NCI-H1092 (cell line): ENCODE data around the gene ADGRB3.

Experiments
- DNase-seq: peaks from one replicate; lab custom pipeline; 2025; lab: John Stamatoyannopoulos, UW

The ADGRB3 gene

GRCh38 chr6:69338431-69339162 is 703.5 kb downstream of the ADGRB3 start:
- no peak for DNase-seq

DNA sequence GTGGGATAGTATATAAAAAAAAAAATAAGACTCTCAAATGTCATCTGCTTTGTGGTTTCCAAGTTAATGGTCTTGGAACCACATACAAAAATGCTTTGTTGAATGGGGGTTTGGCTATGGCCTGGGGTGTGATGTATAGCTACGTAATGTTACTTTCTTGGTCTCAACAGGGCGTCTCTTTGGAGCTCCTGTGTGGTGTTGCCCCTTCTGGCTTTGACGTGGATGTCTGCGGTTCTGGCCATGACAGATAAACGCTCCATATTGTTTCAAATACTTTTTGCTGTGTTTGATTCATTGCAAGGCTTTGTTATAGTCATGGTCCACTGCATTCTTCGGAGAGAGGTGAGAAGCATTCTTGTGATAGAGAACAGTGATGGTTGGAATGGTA is 704.1 kb downstream of the ADGRB3 start:
- DNase-seq = no peak

- no peak for DNase-seq
Observed at GRCh38 chr6:69340196-69340595, 705.1 kb downstream of the ADGRB3 start.

GRCh38 chr6:69343851-69344250 is 708.8 kb downstream of the ADGRB3 start:
- no peak for DNase-seq

DNA sequence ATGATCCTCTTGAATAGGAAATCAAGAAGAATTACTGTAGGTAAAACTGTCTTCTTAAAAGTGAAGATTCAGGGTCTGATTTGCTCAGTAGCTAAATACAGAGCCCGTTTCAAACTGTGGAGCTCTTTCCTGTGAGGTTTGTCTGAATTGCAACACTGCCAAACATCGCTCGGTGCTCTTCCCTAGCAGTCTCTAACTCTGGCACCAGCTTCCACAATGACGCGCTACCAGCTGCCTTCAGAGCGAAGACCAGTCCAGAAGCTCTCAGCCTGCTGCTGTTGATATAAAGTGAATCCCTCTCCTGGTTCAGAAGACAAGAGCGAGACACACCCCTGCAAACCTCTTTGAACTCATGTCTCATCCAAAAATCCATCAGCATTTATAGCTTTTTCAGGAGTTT is 714.7 kb downstream of the ADGRB3 start:
- DNase-seq = no peak

DNA sequence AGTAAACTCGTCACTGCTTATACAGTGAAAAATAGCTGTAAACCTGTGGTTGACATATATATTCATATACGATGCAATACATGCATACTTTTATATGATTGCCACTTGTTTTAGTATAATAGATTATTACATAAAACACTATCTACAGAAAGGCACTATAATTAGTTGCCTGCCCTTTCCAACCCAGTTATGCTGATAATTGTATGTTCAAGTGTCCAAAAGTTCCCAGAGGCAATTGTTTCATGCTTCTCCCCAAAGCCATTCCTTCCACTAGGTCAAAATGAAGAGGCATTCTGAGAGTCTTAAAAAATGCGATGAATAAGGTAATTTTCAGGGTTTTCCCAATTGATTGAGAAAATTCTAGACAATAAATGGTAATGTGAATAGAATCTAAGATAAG is 727.1 kb downstream of the ADGRB3 start:
- DNase-seq = no peak

DNA sequence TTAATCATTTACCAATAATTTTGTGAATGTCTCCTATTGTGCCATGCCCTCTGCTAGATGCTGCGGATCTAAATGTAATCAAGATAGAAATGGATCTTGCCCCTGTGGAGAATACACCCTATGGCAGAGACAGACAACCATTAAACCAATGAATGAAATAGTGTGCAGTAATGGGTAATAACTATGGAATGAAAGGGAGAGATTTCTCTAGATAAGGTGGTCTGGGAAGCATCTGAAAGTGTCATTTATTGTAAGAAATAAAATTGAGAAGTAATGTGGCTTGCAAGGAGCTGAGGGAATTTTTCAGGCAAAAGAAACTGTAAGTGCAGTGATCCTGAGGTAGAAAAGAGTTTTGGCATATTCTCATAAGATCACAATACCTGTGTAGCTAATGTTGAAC is 731.7 kb downstream of the ADGRB3 start:
- DNase-seq = no peak

- no peak for DNase-seq
Observed at GRCh38 chr6:69368613-69369012, 733.5 kb downstream of the ADGRB3 start.

GRCh38 chr6:69370763-69371162 is 735.7 kb downstream of the ADGRB3 start:
- DNase-seq = no peak

DNA sequence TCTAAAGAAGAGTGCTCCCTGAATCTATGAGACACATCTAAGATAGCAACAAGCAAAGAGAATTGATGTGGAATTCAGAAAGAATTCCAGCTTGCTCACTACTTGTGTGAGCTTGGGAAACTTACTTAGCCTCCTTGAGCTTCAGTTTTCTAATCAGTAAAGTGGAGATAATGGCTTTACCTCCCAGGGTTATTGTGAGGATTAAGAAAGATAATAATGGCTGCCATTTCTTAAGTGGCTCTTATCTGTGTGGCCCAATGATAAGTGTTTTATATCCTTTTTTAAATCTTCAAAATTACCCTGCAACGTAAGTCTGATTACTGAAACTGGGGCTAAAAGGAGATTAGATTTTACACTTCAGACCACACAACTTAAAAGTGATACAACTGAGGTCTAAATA is 743.2 kb downstream of the ADGRB3 start:
- DNase-seq = no peak

DNA sequence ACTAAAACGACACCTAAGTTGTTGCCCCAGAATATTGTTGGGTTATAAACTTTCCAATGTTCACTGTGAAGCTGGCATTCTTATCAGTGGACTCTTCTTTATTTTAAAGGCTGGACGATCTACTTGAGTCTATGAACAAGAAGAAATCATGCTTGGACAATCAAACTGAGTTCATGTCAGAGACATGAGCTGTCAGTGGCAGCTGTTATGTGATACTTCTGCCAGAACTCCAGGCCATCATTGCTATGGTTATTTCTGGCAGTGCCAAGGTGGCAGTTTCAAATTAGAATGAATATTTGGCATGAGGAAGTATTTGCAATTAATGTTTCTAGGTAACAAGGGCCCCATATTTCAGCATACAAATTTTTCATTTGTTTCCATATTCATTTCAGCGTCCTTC is 744.4 kb downstream of the ADGRB3 start:
- DNase-seq = no peak

GRCh38 chr6:69383627-69384026 is 748.5 kb downstream of the ADGRB3 start:
- DNase-seq = no peak

- no peak for DNase-seq
Observed at GRCh38 chr6:69386426-69386825, 751.3 kb downstream of the ADGRB3 start.

DNA sequence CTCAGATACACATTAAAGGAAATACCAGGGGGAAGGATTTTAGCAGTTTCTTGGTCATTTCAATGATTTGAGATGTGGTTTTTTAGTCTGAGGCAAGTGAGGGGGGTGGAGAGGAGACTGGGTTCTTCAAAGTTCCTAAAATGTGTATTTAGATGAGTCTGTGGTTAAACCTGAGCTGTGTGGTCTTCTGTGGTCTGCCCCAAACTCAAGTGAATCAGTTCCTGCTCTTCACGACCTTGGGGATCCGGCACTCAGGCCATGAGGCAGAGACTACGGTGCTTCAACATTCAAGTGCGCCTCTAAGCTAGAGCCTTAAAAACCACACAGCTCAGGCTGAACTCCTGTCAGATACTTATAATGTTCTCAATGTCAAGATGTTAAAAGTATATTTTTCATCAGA is 755.0 kb downstream of the ADGRB3 start:
- DNase-seq = no peak

- no peak for DNase-seq
Observed at GRCh38 chr6:69391106-69391505, 756.0 kb downstream of the ADGRB3 start.

DNA sequence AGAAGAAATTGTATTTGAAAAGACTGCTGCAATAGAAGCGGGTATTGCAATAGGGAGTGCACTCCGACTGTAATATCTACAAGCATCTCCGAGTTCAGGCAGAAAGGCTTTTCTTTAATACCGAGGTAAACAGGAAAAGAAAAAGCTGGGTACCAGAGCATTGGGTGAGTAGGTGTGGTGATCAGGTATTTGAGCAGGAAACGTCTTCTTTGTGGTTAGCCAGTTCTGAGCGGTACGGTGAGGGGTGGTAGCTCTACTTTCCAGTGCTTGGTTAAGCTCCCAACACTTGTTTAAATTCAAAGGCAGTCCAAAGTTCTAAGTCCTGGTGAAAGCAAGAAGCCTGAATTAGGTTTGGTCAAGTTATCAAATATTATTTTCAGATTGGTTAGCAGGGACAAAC is 757.7 kb downstream of the ADGRB3 start:
- no peak for DNase-seq

GRCh38 chr6:69398311-69398710 is 763.2 kb downstream of the ADGRB3 start:
- no peak for DNase-seq

DNA sequence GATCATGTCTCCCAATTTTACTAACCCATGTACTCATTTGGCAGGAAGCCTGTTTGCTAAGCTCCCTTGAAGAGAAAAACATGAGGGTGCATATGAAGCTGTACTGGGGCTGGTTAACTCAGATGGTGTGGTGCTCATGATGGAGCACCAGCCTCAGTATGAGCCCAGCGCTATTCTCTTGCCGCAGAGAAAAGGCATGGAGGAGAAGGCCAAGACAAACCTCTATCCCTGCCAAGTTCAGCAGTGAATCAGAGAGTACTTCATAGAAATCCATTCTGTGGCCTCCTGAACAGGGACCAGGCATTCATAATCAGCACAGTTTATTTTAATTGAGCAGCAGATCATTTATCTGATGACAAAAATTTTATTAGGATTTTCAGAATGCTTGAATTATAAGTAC is 763.6 kb downstream of the ADGRB3 start:
- DNase-seq = no peak

DNA sequence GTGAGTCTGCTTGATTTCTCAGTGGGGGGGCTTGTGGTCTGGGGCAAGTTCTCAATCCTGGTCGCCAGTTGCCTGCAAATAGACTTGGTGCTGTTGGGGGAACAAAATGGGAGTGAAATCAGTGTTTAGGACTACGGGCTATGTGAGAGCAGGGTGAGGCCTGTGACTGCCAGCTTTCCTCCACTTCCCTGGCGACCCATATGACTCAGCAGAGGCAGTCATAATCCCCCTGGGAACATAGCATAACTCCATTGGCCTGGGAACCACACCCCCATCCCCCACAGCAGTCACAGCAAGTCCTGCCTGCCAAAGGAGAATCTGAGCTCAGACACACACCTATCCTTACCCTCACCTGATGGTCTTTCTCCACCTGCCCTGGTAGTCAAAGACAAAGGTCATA is 773.8 kb downstream of the ADGRB3 start:
- DNase-seq = no peak

GRCh38 chr6:69416776-69417175 is 781.7 kb downstream of the ADGRB3 start:
- peak; percentile 32 for DNase-seq

DNA sequence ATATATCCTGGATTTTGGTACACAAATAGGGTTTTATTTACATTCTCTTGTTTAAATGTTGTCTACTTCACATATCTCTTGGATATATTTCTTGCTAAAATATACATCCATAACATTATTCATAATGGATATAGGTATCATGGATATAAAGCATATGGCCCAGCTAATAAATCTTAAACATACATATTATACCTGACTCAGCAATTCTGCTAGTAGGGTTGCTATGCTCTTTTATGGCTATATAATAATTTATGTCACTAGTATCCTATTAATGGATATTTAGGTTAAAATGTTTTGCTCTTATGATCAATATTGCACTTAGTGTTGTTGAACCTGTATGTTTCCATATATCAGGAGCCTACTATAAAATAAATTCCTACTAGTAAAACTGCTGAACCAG is 786.2 kb downstream of the ADGRB3 start:
- DNase-seq = no peak

- DNase-seq = no peak
Observed at GRCh38 chr6:69422020-69422419, 786.9 kb downstream of the ADGRB3 start.

DNA sequence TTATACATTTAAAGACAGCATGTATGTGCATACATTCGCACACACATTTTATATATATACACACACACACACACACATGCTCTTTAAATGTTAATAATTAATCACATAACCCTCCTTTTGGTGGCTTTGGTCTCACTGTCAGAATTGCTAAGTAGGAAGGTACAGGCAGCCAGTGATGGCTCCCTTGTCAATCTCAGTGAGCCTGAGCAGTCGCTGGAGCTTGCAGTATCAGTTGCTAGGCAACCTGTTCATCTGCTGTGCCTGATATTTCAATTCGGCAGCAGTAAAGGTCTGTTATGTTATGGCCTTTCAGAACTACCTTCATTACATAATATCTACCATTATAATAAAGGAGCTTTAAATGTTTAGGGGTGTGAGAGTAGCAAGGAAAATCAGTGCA is 787.4 kb downstream of the ADGRB3 start:
- DNase-seq = no peak

GRCh38 chr6:69423785-69424184 is 788.7 kb downstream of the ADGRB3 start:
- DNase-seq = no peak

DNA sequence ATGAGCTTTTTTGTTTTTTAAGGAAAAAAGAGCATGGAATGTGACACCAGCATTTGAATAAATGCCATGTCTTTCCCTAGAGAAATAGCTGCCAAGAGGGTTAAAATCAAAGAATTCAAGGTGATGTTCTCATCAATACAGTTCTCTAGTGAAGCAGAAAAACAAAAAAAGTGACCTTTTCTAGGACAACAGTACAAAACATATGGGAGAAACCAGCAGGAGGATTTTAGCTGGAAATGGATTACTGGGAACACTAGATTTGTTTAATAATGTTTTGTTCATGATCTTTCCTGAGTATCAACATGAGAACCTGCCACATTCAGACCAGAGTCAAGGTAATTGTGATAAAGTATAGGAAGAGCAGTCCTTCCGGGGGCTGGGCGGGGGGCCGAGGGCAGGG is 789.5 kb downstream of the ADGRB3 start:
- no peak for DNase-seq
